ENCODE results near the gene ZC3H7B. TPM values are rescaled to one million over a fixed set of nuclear protein-coding genes. Genes with fewer than 3 reads are reported as not detected.

Gene ZC3H7B
- polyA plus RNA-seq, 3 donors, result 0.31 to 15.7 (median 0.49) TPM

DNA sequence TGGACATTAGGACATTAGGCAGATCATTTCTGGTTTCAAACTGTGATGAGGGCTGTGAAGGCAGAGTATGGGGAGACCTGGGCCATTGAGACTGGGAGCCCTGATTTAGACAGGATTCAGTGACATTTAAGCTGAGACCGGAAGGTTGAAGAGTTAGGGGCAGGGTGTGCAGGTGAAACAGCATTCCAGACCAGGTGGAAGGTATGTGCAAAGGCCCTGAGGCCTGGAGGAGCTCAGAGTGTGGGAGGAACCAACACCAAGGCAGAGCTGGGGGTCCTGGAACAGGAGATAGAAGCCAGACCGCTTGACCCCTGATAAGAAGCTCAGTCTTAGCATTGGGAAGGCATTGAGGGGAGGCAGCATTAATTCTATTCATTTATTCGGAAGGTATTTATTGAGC is 32.5 kb downstream of the ZC3H7B start:
- DNase-seq, result no peak
- Mint-ChIP-seq H3K36me3 (peaks cover 48 to 76% of the 10 kb centered on the region in 2 donors), H3K27ac (no peak overlapping the region), H3K4me3 (no peak overlapping the region), H3K27me3 (ENCODE audit: low read depth in 3 of 3) (peaks cover 0 to 1% (median 0%) of the 10 kb centered on the region in 3 donors), H3K9me3 (peaks cover 0 to 2% (median 0%) of the 10 kb centered on the region in 7 donors), H3K4me1 (no peaks in the 10 kb centered on the region)
- intact Hi-C loops (cut with micrococcal nuclease), result no loop called here
- 96% methylated on average over 3 of the region's 3 CpGs for WGBS (ENCODE audit: insufficient coverage)
- TF ChIP-seq, protein P1, sequence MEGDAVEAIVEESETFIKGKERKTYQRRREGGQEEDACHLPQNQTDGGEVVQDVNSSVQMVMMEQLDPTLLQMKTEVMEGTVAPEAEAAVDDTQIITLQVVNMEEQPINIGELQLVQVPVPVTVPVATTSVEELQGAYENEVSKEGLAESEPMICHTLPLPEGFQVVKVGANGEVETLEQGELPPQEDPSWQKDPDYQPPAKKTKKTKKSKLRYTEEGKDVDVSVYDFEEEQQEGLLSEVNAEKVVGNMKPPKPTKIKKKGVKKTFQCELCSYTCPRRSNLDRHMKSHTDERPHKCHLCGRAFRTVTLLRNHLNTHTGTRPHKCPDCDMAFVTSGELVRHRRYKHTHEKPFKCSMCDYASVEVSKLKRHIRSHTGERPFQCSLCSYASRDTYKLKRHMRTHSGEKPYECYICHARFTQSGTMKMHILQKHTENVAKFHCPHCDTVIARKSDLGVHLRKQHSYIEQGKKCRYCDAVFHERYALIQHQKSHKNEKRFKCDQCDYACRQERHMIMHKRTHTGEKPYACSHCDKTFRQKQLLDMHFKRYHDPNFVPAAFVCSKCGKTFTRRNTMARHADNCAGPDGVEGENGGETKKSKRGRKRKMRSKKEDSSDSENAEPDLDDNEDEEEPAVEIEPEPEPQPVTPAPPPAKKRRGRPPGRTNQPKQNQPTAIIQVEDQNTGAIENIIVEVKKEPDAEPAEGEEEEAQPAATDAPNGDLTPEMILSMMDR (IDR thresholded peaks at IDR 0.05), result no peak
- H4K20me1 ChIP-seq (ENCODE audit: insufficient read depth, low read length), result no peaks in the 10 kb centered on the region
- no peak overlapping the region for H3K27ac ChIP-seq (ENCODE audit: low read depth in 1 of 2, low read length in 2 of 2)
- H3K36me3 ChIP-seq (replicated peaks in 1 of 2; ENCODE audit: control insufficient read depth in 1 of 2, insufficient read depth in 2 of 2, low read length in 2 of 2), result peaks cover 56 to 79% of the 10 kb centered on the region in 2 donors
- no peak overlapping the region for H3K9ac ChIP-seq (ENCODE audit: insufficient read depth, low read length, poor library complexity, severe bottlenecking)
- H3K27me3 ChIP-seq (ENCODE audit: control insufficient read depth in 2 of 2, insufficient read depth in 2 of 2, low read length in 2 of 2), result no peaks in the 10 kb centered on the region
- no peak overlapping the region for H3K4me2 ChIP-seq (replicated peaks; ENCODE audit: extremely low read depth, low read length, poor library complexity, severe bottlenecking)
- no peak overlapping the region for H2AFZ ChIP-seq (ENCODE audit: insufficient read depth, low read depth, low read length, poor library complexity, severe bottlenecking)
- H3K4me3 ChIP-seq (replicated peaks in 1 of 3; ENCODE audit: low read depth in 2 of 3, low read length in 3 of 3), result no peak overlapping the region
- no peaks in the 10 kb centered on the region for H3K4me1 ChIP-seq (ENCODE audit: control insufficient read depth in 1 of 2, insufficient read depth in 2 of 2, low read length in 2 of 2)
- H3K79me2 ChIP-seq (ENCODE audit: insufficient read depth, low read length), result no peaks in the 10 kb centered on the region
- no peaks in the 10 kb centered on the region for H3K9me3 ChIP-seq (replicated peaks in 1 of 2; ENCODE audit: control insufficient read depth in 1 of 2, insufficient read depth in 1 of 2, low read length in 2 of 2)

DNA sequence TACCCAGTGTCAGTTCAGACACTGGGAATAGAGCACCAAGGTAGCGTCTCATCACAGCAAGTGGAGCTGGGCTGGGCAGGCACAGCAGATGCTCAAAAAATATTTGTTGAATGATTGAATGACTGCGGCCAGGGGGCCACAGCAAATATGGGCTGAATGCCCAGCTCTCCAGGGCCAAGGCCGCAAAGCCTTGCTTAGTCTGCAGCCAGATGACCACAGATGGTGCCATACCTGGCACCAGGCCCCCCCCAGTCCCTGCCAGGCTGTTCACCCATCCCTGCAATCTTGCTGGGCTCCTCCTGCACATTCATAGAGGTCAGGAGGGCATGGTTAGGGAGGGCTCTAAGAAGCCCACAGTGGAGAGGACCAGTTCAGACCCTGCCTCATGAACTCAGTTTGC is 32.9 kb downstream of the ZC3H7B start:
- no peaks in the 10 kb centered on the region for H3K4me1 Mint-ChIP-seq
- intact Hi-C loops (cut with micrococcal nuclease), result no loop called here
- H3K4me1 ChIP-seq (ENCODE audit: control insufficient read depth in 1 of 2, insufficient read depth in 2 of 2, low read length in 2 of 2), result no peaks in the 10 kb centered on the region
- no peaks in the 10 kb centered on the region for H3K9me3 ChIP-seq (replicated peaks in 1 of 2; ENCODE audit: control insufficient read depth in 1 of 2, insufficient read depth in 1 of 2, low read length in 2 of 2)
- DNase-seq, result no peak
- H3K36me3 ChIP-seq (replicated peaks in 1 of 2; ENCODE audit: control insufficient read depth in 1 of 2, insufficient read depth in 2 of 2, low read length in 2 of 2), result peaks cover 60 to 81% of the 10 kb centered on the region in 2 donors
- no peak overlapping the region for H2AFZ ChIP-seq (ENCODE audit: insufficient read depth, low read depth, low read length, poor library complexity, severe bottlenecking)
- no peaks in the 10 kb centered on the region for H3K27me3 ChIP-seq (ENCODE audit: control insufficient read depth in 2 of 2, insufficient read depth in 2 of 2, low read length in 2 of 2)
- peaks cover 51 to 76% of the 10 kb centered on the region in 2 donors for H3K36me3 Mint-ChIP-seq
- TF ChIP-seq, protein P1 (IDR thresholded peaks at IDR 0.05), result no peak
- H3K9me3 Mint-ChIP-seq, result peaks cover 0 to 2% (median 0%) of the 10 kb centered on the region in 7 donors
- no peak overlapping the region for H3K27ac Mint-ChIP-seq
- peaks cover 0 to 1% (median 0%) of the 10 kb centered on the region in 3 donors for H3K27me3 Mint-ChIP-seq (ENCODE audit: low read depth in 3 of 3)
- H3K4me3 ChIP-seq (replicated peaks in 1 of 3; ENCODE audit: low read depth in 2 of 3, low read length in 3 of 3), result no peak overlapping the region
- 100% methylated on average over 3 of the region's 3 CpGs for WGBS (ENCODE audit: insufficient coverage)
- H3K79me2 ChIP-seq (ENCODE audit: insufficient read depth, low read length), result no peaks in the 10 kb centered on the region
- no peak overlapping the region for H3K4me3 Mint-ChIP-seq
- H3K4me2 ChIP-seq (replicated peaks; ENCODE audit: extremely low read depth, low read length, poor library complexity, severe bottlenecking), result no peak overlapping the region
- no peak overlapping the region for H3K9ac ChIP-seq (ENCODE audit: insufficient read depth, low read length, poor library complexity, severe bottlenecking)
- H4K20me1 ChIP-seq (ENCODE audit: insufficient read depth, low read length), result no peaks in the 10 kb centered on the region
- H3K27ac ChIP-seq (ENCODE audit: low read depth in 1 of 2, low read length in 2 of 2), result no peak overlapping the region

Data from CD14-positive monocyte (primary cell).